GM19438 (cell line): Measurements from ENCODE around the gene USP3.

Source experiments
- ATAC-seq: cut with Tn5 transposase; IDR thresholded peaks from one replicate; pipeline ENCODE4 v1.9.1; 2021; ENCODE audit warnings: low read depth; ENCODE audit not compliant: unreplicated experiment

The USP3 gene

DNA sequence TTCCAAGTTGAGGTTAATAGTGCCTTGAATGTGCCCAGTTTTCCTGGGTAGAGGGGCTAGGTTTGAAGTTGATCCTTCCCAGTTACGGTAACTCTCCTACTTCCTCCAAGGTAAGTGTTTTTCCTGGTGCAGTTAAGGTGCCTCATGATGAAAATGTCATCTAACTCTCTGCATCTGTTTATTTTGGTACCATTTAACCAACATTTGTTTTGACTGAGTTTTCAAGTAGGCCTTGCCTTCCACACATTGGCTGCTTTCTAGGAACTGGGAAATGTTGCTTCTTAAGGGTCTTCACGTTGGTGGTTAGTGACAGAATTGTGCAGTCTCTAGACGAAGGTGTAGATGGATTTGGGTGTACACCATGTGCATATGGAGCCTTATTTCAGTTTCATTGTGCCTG lies 31.3 kb downstream of the USP3 start:
- ATAC-seq, result no peak

DNA sequence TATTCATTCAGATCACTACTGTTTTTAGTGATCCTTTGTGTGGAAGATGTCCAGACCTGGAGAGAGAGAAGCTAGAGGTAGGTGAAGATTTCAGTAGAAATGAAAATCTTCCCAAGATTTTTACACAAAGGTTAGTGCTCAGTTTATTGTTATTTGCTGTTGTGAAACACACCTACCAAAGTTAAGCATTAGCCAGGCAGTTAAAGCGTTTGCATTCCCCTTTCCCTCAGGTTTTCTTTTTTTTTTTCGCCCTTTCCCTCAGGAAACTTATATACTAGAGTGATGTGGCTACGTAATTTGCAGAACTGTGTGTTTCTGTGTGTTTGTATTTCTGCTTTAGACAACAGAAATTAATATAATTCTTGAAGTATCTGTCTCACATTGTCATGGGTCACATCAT lies 34.5 kb downstream of the USP3 start:
- ATAC-seq, result no peak

DNA sequence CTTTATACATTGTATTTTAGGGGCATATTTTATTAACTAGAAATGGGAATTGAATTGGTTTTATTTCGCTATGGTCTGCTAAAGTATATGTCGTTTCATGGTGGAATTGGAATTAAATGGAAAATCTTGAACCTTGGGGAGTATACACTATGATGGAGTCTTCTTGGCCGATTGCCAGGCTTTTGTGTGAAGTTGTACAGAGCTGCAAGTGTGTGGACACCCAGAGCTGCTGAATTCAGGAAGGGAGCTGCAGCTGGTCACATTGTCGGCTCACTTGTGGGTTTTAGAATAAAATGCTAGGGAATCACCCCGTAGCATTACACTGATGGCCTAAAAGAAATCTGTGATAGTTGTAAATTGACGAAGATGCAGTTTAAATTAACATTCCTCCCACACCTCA lies 35.1 kb downstream of the USP3 start:
- no peak for ATAC-seq

DNA sequence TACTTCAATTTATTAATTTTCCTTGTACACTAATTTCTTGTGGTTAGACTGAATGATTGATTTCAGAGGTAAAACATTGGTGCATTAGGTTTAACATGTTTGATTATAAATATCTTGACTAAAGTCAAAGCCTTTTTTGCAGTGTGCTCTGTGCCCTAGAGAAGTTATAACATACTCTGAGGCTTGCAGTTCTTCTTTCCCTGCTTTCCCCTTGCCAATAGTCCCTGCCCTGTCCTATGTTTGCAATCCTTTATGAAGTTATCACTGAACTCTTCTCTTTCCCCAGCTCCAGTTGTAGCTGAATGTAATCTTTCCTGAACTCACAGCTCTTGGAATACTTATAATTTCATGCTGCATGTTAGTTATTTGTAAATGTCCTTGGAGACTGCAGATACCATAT lies 35.6 kb downstream of the USP3 start:
- ATAC-seq, result no peak

DNA sequence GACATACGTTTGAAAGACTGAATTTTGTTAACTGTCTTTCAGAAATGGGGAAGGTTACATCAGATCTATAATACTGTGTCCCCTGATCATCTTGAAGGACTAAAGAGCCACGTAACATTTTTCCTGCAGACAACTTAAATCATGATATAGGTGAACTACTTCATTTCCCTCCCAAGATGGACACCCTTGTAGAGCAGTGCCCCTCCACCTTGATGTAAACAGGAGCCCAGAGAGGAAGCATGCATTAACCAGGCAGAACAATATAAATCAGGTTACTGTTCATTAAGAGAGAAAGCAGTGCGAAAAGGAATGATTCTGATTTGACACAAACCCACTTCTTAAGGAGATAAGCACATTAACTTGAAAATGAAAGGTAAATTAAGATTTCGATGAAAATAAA lies 36.1 kb downstream of the USP3 start:
- ATAC-seq, result no peak

DNA sequence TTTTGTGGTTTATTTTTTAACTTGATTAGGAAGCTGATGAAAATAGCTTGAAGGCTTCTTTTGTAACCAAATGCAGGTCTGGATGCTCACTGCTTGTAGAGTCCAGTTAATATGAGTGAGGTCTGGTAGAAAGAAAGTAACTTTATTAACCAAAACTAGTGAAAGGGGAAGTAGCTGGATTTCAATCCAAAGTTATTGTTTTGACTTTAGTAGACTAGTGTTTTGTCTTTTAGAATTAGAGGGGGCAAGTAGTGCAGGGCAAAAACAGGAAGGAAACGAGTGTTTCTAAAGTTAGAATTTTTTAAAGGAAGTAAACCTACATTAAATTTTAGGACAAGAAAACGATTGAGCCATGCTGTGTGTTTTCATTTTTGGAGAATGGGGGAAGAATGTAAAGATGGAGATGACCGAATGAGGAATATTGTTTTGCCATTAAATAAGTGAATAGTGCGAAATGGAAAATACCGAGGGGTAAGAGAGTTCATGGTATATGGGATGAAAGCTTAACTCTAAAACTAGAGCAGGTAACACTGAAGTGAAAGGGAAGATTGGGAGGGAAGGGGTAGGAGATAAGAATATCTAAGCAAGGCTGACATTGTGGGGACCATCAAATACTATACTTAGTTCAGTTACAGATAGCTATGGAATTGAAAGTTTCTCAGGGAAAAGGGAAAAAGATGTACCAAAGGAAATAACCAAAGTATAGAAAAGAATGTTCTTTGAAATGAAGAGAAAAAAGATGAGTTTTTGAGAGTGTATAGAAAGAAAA lies 40.0 kb downstream of the USP3 start:
- ATAC-seq, result no peak

DNA sequence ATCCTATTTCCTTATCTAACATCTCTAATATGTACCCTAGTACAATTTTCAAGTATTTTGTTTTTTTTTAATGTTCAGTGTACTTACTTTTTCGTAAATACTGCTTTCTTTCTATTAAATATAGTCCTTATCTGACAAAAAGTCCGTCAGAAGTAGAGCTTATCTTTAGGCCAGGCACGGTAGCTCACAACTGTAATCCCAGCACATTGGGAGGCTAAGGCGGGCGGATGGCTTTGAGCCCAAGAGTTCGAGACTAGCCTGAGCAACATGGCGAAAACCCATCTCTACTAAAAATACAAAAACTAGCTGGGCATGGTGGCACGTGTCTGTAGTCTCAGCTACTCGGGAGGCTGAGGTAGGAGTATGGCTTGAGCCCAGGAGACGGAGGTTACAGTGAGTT lies 41.1 kb downstream of the USP3 start:
- no peak for ATAC-seq

DNA sequence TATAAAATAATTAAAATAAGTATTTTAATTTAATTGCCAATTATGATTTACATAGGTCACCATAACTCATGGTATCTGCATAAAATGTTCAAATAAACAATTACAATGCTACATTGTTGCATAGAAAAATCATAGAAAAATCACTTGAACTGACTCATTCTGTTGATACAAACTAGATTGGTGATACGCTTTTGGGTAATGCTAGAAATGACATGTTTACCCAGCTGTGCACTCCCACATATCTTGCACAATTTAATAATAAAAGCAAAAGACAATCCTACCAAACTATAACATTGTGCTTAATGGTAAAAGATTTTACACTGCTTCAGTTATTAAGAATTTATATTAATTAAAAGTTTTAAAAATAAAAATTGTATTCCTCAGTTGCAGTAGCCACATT lies 47.0 kb downstream of the USP3 start:
- ATAC-seq, result no peak

DNA sequence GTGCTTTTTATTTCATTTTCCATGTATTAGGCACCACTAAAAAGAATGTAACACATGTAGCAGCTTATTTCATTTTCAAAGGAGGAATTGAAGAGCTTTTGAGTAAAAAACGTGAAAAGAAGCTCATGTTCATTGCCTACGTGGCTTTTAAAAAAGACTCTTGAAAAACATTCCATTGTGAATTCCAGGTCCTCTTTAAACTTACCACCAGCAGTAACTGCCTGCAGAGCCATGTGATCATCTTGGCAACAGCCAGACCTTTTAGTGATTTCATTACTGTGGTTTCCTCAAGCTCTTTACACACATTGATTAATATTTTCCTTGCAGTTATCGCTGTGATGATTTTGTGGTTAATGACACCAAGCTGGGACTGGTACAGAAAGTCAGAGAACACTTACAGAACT lies 49.0 kb downstream of the USP3 start:
- ATAC-seq, result no peak

DNA sequence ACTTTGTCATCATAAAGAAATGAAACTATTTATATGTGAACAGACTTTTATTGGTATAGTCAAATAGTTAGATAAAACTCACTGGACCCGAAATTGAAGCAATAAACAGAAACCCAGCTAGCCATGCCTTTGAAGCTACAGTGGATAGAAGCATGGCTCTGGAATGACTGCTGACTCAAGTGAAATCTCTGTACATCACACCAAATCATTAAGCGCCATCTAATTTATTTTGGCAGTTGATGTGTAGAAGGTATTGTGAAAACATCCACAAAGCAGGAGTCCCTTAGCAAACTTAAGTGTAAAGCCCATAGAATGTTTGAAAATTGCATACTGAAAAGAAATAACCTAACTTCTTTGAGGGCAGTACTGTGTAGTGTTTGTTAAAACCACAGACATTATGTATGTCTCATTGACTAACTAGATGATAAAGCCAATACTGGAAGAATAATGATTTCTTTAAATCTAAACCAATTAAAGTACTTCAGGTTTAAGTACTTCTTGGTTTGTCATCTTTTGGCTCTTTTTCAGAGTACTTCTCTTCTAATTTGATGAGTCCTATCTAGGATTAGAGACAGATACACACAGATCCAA lies 50.0 kb downstream of the USP3 start:
- no peak for ATAC-seq

DNA sequence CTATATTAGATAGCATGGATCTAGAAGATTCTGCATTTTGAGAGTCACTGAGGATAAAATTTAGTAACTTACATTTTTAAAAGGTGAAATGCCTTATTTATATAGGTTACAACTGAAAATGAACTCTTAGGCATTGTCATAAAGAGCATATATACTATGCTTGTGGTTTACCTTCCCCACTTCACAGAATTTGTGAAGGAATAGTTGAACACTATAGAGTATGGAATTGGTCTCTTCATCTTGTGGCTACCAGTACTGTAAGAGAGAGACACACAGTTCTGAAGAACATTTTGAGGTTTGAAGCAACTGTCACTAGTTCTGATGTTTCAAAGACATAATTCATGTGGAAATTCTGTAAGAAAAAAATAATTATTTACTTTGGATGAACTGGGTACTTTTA lies 51.1 kb downstream of the USP3 start:
- no peak for ATAC-seq

DNA sequence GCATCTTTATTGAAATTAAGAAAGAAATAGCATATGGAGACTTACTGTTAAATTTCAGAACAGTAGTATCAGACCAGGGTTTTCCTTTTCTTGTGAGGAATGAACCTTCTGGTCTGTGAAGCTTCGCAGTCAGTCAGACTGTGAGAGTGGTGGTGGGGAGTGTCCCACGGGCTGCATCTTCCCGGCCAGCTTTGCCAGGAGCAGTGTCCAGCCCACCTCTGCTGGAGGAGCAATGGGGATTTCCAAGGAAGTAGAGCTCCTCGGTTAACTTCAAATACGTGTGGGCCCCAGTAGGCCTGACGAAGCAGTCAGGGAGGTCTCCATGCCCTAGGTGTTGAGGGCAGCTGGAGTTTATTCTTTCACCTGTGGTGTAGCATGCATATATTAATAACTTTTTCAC lies 51.9 kb downstream of the USP3 start:
- no peak for ATAC-seq

DNA sequence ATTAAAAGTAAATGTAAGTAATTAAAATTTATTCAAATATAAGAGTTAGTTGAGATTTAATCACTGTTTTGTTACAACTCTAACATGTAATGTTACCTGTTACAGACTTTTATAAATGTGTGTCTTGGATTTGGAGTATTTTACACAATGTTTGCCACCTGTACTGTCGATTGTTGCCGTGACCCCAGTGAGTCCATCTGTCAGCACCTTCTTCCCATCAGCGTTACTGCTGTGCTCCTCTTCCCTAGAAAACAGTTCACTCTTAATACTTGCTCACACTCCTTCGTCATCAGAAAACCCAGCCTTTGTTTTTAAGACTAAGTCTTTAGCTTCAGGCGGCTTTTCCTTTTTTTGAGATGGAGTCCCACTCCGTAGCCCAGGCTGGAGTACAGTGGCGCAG lies 52.3 kb downstream of the USP3 start:
- no peak for ATAC-seq

DNA sequence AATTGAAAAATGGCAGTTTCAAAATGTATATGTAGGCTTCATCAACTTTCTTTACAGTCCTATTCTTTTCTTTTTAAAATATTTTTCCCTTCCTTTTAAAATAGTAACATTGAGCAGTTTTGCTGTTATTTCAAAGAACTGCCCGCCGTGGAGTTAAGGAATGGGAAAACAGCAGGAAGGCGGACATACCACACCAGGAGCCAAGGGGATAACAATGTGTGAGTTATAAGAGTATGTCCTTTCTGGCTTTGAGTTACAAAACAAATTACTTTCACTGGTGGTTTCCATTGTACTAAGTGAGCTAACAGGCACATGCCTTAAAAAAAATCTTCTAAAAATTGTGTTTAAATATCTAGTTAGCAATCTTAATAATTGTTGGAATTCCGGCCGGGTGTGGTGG lies 55.4 kb downstream of the USP3 start:
- ATAC-seq, result no peak

DNA sequence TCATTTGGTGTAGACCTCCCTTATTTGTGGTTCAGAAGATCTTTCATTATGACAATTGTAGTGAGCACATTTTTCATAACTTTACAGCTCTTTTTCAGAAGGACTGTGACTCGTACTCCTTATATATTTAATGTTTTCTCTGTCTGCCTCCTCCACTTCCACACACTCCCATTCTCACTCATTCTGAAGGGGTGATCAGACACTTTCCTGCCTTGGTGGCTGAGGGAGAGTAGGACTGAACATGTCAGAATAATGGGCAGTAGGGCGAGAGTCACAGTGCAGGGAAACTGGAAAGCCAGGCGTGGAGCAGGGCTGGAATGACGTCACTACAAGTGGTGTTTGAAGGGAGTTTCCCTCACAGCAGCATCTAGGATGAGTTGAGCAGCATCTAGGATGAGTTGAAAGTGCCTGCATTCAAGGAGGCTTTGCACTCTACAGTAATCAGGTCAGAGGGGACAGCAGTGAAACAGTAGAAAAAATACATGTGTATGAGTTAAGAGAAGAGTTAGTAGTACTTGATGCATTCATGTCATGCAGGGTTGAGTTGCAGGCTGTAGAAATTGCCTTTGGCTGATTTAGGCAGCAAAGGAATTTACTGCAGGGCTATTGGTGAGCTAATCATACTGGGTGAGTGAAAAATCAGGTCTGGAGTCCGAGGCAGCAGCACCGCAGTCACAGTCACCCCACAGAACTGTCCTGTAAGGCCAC lies 56.5 kb downstream of the USP3 start:
- ATAC-seq, result no peak

DNA sequence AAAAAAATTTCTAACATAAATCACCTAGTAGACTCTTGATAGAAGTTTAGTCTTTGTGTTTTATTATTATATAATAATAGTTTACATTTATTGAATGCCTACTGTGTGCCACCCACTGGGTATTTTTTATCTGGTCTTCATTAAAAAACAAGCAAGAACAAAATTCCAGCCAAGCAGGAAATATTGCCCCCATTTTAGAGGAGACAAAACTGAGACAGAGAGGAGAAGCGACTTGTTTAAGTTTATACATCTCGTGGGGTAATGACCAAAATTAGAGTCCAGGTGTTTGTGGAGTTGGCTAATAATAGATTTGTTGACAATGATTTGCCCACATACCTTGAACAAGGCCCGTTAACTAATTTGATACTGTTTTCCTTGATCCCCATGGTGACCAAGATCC lies 59.7 kb downstream of the USP3 start:
- no peak for ATAC-seq

DNA sequence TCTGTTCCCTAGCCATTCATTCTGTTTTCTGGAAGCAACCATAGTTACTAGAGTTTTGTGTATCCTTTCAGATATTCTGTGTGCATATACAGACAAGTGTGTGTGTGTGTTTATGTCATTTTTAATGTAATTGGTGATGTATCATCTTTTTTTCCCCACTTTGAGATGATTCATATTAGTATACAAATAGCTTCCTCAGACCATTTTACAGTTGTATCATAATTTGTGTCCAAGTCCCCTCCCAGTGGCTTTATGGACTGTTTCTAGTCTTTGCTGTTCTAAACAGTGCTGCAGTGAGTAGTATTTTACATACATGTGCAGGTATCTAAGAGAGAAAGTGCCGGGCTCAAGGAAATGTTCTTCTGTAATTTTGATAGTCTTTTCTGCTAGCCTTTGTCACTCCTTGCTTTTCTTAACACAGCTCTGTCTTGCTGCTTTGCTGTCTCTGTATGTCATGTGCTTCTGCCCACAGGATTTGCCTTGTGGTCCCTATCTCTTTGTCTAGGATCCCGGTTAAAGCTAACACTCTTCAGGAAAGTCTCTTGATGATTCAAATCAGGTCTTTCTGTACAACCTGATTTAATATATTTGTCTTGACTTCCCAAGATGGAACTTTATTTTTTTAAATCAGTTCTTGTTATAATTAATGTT lies 61.3 kb downstream of the USP3 start:
- ATAC-seq, result no peak

DNA sequence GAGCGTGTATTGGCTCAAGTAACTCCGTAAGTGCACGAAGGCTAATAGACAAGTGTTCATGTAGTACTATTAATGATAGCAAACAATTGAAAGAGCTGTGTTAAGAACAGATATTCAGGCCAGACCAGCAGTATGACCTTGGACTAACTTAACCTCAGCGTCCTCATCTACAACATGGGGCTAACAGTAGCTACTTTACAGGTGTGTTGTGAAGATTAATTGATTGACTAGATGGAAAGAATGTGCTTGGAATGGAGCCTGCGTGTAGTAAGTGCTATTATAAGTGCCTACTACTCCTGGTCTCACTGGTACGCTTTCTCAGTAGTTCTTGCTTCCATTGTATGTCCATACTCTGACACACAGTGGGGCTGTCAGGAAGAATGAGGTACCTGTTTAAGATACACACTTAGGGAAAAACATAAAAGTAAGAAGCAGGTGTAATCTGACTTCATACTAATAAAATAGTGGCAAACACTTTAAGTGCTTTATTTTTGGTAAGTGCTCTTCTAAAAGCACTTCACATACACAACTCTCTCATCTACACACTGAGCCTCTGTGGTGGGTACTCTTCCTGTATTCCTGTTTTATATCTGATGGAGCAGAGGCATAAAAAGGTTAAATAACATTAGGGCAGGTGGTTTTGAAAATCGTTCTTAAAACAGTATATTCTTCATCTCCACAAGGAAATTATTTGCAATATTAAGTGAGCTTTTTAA lies 68.5 kb downstream of the USP3 start:
- no peak for ATAC-seq

DNA sequence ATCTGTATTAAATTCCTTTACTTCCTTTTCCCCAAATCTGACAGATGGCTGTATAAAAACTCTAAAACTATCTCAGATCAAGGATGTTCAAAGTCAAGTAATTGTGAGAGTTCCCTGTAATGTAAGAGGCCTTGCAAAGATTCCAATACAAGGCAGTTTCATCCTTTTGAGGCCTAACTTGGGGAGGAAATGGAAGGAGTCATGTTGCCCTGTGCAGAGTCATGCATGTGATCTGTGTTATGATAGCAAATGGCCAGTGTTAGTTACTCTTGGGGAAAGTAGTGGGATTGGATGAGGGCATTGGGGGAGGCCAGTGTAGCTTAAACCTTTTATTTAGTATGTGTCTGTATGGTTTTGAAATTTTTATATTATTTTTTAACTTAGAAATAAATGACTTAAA lies 69.1 kb downstream of the USP3 start:
- ATAC-seq, result no peak

DNA sequence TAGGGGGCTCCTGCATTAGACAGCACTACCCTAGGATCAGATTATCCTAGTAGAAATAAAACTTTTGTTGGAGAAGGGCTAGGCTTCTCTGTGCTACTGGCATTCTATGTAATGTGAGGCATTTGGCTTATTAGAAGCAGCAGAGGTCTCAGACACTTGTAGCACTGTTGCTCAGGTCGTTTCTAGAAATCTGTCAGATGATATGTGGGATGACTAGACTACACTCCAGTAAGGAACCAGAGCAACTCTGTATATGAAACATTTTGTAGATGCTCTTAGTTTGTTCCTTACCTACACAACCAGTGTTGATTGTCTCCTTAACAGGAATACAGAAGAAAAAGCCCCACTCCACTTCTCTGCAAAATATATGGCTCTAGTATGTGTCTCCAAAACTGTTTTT lies 70.9 kb downstream of the USP3 start:
- ATAC-seq, result no peak

DNA sequence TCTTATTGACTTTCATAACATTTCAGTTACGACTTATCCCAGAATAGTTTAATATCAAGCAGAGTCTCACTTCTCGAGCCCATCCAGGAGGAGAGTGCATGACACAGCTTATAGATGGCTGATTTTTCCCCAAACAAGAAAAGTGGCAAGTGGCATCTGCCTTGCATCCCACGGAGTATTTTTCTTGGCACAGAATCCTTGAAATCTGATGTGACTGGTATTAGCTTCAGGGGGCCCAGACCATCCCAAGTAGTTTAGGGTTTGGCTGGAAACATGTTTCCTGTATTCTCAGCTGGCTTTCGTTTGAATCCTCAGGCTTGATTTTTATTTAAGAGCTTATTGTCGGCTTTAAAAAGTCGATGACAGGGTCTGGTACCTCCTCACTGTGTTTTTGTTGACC lies 72.0 kb downstream of the USP3 start:
- no peak for ATAC-seq
